HG03039 (cell line): ENCODE results near the gene EN2.

Experiments used
- ATAC-seq: cut with Tn5 transposase; IDR thresholded peaks from one replicate; pipeline ENCODE4 v1.9.1; 2021; ENCODE audit warnings: mild to moderate bottlenecking, moderate library complexity; ENCODE audit not compliant: unreplicated experiment

Gene EN2

DNA sequence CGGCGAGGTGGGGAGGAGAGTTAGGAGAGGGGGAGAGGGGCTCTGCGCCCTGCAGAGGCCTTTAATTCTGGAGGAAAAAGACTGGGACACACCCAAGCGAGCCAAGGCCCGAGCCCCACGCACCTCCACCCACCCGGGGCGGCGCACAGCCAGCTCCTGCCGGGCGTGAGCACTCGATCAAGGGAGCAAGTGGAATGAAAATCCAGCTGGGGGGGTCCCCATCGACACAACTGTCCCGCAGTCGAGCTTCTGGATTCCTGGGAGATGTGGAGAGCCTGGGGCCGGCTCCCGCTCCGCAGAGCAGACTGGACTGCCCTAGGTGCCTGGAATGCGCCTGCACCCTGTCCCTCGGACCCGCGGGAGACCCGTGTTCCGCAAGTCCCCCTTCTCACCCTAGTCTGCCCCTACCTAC, 7.4 kb upstream of the EN2 start:
- no peak for ATAC-seq

DNA sequence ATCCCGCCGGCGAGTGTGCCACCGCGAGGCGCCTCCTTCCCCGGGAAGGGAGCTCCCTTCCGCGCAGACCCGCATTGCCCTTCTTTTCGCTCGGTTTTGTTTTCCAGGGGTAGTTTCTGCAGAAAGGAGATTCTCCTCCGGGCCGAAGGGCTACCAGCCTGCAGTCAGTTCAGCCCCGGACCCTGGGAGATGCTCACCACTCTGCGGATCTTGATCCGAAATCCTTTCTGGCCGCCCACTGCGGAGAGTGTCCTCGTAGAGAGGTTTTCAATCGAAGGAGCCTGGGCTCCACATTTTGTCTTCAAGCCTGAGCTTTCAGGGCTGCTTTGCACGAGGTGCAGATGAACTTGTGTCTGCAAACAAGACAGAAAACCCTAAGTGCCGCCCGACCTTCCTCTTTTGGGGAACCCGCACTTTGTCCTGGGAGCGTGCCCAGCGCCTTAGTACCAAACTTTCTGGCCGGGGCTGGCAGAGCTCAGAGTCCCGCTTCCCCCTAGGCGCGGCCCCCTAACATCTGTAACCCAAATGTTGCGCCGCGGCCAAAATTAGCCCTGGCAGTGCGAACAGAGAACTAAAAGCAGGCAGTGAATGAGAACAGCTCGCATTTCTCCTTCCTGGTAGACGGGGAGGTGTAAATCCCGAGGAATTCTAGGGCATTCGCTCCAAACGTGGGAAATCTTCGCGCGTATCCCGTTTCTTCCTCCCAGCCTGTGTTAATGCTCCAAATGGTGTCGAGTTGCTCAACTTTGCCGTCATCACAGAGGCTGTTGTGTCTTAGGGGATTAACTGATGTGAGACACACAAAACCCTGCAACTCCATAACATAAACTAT, 6.7 kb upstream of the EN2 start:
- ATAC-seq = no peak

DNA sequence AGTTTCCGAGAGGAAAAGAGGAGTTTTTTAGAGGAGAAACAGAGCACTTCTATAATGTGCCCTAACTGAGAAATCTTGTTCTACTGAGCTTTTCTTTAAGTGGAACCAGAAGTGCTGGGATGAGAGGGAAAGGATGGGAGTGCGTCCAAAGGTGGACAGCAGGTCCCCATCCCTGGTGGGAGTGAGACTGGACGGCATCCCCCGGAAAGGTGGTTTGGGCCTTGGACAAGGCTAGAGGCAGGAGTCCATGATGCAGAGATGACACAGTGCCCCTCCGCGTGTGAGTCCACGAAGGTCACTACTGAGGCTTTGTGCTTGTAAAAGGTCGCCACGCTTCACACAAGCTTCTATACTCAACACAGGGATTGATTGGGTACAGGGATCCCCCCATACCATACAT, 6.1 kb upstream of the EN2 start:
- ATAC-seq = no peak

DNA sequence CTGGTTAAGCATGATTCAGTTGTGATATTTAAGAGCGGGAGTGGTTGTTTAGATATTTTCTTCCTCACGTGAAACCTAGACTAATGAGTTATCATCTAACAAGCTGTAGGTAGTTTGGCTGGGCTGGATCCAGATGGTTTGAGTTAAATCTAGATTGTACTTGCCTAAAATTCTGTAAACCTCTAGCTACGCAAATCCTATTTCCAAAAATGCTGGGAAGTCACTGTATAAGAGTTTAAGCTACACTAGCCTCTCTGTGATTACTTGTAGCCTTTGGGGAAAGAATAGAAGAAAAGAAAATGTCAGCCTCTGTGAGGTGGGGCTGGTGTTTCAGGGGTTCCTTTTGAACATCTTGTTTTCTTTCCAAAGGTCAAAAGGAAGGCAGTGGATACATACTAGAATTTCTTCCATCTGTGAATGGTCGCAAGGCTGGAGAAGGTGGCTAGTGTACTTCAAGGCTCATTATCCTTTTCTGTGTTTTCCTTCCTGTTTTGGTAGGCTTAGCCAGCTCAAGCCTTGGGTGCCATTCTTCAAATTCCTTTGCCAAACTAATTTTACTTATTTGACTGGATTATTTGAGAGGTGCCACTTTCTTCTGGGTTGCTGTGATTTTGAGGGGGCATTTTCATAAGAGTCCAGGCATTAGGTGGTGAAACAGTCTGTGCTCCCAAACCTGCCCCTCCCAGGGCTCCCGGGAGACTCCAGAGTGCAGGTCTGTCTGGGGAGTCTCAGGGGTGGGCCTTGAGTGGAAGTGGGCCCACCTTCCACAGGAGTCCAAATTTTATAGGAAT, 5.2 kb upstream of the EN2 start:
- ATAC-seq = no peak

DNA sequence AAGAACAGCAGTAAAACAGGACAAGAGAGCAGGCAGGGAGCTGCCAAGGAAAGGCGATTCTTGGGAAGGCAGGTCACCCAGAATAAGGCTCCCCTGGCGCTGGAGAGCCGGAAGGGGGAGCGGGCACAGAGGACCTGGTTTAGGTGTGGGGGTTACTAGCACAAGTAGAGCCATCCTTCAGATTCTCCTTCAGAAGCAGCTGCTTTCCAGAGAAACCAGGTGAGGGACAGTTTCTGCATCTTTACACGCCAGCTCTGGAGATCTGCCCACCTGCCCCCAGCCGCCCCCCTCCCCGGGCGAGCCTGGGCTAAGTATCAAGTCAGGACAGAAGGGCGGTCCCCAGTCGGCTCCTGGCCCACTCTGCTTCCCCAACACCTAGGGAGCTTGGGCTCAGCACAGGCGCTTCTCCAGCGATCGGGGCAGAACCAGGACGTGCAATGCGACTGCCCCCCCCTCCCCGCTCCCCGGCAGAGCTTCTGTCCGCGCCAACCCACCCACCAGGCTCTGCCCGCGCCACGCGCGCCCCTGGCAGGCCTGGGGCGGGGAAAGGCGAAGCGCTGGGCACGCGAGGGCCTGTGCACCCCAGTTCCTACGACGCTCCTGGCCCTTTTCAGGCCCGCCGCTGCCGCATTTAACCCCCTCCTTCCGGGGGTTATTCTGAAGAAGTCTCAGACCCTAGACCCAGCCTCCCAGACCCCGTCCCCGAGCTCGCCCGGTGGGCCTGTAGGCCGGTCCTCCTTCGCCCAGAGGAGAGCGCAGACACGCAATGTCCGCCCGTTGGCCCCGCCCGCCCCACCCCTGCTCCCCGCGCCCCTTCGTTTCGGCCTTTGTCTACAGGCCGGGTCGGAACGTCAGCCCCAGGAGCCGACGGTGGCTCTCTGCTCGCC, 4.4 kb upstream of the EN2 start:
- no peak for ATAC-seq

DNA sequence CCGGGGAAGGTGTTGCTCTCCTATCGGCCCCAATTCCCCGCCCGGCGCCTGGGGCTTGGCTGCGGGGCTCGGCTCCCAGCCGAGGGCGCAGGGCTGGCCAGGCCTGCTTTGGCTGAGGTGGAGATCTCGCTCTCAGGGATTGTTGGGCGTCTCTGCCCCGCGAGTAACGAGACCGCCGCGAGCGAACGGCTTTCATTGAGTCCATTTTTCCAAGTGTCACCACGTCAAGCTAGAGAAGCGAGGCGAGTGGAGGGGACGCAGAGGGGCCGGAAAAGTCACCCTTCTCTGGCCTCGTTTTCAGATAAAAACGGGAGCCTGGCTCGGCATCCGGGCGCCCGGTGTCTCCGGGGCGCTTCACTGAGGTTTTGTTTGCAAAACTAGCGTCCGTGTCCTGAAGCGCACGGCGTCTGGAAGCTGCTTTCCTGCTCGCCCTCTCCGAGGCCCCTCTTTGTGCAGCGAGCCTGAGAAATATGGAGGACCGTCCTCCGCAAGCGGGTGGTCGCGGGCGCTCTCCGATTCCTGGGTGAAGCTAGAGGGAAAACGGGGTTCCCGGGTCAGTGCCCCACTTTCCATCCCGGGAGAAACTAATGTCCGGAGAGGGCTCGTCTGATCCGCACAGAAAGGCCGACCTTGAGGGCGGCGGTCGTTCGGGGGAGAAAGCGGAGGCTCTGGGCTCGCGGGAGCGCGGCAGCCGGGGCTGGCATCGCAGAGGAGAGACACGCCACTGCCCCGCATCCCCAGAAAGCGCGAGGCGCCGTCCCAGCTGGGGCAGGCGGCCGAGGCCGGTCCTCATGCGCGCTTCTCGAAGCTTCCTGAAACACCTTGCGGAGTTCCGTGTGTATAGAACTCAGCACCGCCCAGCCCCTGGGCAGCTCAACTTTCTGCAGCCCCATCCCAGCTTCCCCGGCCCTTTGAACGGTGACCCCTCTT, 3.5 kb upstream of the EN2 start:
- no peak for ATAC-seq

DNA sequence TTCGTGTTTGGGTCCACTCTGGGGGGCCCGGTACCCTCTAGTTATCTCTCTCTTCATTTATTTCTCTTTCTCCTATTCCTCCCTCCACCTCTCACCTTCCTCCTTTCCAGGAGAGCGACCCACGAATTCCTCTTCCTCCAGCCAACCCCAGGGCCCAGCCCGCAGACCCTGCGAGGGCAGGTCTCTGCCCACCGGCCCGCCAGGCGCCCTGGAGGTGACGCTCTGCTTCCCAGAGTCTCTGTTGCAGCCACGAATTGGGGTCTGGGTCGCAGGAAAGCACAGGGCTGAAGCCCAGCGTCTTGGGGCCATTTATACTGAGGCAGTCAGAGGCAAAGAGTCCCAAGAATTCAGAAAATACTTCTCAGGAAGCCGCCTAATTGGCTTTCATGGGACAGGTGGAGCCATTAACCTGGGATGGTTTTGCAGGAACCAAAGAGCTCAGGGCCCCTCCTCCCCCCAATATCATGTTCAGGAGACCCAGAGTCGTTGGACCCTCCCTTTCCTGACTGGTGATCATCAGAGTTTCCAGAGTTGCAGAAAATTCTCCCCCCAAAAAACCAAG, 2.7 kb upstream of the EN2 start:
- ATAC-seq = no peak

DNA sequence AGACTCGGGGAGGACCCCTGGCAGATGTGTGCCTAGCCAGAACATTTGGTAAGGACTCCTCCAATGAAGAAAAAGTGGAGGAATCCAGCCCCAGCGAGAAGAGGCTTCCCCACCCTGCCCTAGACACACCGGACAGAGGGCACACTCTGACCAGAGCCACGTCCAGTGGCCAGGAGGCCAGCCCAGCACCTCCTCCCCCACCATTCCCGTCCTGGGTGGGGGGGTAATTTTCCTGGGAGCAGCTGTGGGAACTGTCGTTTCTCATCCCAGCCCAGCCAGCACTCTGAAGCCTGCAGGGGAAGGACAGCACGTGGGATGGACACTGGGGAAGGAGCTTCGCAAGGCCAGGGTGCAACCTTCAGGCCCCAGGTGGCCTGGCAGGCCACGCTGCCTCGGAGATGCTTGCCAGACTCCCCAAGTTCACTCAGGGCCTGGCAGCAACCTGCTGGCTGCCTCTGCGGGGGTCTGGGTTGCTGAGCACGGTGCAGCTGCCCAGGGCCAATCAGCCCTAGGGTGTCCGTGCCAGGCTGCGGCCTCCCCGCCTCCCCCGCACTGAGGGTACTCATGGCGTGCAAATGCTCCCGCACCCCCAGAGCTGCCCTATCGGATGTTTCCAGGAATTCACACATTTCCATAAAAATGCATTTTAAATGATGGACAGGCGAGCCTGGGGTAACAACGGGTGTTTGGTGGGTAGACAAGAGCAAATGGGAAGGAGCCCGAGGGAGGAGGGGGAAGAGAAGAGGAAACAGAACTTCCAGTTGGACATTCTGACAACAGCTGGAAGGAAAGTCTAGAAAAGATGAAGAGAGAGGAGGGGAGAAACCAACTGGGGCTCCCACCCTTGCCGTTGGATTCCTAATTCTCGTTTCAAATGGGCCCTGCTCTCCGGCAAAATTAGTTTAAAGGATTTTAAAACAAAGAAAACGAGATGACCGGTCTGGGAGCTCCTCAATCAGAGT, 1.9 kb upstream of the EN2 start:
- ATAC-seq = no peak

DNA sequence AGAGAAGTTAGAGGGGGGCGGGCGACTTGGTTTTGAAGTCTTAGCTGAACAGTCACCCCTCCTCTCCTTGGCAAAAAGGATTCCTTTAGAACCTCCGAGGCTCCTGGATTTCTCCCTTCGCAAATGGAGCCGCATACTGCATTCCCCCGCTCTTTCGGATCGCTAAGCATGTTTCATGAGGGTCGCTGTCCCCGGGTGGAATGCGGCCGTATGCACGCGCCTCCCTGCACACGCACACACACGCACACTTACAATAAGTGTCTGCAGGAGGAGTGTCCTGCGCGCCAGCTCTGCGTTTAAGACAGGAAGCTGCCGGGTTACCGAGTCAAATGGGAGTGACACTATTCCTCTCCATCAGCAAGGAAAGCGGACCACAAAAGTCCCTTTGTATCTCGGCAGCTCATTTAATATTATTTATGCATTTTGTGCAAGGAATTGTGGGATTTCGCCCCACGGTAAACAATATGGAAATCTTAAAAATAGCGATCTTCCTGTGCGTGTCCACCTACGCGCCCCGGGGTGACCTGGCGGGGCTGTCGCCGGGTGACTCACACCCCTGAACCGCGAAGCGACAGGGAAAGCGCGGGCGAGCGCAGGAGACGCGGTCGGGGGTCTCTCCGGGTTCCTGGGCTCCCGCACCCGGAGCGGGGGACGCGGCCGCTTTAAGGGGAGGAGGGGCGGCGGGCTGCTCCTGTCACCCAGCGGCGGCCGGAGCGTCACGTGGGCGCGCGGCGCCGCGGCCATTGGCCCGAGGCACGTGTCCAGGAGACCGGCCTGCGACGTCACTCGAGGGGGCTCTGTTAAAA, 988 bp upstream of the EN2 start:
- ATAC-seq = no peak

DNA sequence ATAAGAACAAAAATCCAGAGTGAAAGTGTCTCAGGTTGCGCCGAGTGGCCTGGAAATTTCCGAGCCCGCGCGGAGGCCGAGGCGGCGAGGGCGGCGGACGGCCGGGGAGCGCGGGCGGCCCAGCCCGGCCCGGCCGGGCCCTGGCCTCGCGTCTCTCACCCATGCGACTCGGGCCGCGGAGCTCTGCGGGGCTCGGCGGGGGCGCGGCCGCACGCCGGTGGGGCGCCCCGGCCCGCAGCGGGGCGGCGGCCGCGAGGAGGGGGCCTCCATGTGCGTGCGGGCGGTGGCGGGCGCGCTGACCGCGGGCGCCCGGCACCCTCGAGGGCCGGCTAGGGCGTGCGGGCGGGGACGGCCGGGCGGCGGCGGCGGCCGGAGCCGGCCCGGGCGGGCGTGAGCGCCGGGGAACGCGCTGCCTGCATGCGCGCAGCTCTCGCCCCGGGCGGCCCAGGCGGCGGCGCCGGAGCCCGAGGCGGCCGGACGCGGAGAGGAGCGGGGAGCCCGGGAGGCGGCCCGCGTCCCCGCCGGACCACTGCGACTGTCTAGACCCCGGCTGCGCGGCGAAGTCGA, 302 bp upstream of the EN2 start:
- no peak for ATAC-seq

DNA sequence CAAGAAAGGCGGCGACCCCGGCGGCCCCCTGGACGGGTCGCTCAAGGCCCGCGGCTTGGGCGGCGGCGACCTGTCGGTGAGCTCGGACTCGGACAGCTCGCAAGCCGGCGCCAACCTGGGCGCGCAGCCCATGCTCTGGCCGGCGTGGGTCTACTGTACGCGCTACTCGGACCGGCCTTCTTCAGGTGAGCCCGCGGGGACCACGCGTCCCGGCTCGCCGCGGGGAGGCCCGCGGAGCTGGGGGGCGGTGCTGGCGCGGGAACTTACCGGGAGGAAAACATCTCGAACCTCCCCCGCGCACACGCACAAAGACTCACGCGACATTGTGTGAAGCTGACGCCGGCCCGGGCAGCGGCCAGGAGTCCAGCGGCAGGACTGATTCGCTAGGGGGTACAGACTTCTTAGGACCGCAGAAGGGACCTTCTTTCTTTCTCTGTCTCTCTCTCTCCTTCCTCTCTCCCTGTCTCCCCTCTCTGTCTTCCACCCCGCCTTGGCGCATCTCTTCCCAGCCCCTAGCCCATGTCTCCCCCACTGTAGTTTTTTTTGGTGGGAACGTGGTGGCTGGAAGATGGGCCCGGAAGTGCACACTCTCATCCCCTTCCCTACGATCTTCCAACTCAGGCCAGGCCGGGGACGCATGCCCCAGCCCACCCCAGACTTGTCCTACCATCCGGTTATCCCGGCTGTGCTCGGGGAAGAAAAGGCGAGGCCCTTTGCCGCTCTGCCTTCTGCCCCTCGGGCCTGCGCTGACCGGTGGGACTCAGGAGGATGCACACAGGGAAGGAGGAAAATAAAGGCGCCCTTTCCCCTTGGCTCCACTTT, 1.2 kb downstream of the EN2 start:
- ATAC-seq = no peak

DNA sequence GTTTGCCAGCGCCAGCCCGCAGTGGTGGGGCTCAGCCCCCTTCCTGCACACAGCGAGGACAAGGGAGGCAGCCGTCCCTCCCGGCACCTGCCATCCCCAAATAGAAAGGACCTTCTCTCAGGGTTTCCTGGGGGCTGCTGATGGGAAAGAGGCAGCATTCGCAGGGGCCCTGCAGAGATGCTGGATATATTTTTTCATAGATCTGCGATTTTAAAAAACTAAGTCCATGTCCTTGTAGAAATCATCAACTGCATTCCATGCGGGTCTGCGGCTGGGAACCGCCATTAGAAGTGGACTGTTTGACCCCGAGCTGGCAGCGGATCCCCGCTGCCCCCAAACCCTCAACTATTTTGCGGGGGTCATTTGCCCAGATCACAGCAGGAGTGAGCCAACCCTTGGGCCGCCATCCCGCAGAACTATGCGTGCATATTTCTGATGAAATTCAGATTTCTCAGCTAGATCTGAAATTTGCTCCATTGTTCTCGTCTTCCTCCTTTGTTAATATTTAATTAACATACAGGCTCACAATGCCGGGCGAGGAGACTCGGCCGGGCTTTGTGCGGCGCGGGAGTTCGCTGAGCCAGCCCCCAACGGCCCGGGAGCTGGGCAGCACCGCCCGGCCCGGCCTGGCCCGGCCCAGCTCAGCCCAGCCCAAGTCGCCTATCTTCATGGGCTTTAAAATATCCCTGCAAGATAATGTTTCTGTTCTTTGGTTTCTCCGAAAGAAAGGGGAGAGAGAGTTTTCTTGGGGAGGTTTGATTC, 2.0 kb downstream of the EN2 start:
- no peak for ATAC-seq

DNA sequence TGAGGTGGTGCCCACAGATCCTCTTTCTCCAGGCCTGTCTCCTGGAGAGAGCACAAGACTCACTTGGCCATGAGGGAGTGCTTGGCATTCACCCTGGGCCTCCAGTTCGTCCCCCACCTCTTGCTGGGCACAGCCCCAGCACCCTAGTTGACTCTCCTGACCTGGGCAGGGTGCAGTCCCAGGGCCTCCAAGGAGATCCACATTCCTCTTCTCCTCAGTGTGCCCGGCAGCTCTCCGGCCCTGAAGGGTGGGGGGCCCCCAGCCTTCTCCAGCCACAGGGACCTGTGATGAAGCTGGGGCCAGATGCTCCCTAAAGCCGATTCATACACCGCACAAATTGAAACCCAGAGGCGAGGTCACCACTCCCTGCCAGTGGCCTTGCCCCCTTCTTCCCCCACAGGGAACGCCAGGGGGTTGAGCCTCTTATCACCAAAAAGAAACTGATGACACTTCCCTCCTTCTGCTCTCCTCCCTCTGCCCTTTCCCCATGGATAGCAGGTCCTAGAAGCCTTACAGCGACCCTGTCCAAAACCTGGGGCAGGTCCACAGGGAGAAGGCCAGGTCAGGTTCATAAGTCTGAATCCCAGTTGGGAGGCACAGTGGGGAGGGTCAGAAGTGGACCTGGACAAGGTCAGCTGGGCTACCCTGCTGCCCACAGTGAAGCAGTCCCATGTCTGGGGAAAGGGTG, 3.1 kb downstream of the EN2 start:
- no peak for ATAC-seq

DNA sequence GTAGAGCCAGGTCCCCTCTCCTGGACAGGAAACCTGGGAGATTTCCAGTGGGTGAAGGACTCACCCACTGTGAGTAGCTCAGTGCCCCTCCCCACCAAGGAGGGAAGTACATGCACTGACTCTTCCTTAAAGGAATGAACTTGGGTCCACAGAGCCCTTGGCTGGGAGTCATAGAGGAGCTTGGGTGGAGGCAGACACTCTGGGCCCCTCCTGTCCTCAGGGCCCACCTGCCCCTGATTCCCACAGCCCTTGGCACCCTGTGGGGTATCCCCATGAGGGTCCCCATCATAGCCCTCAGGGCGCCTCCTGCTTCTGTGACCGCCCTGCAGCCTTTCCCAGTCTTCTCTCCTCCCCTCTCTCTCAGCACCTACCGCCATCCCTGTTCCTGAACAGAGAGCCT, 3.7 kb downstream of the EN2 start:
- ATAC-seq = no peak

DNA sequence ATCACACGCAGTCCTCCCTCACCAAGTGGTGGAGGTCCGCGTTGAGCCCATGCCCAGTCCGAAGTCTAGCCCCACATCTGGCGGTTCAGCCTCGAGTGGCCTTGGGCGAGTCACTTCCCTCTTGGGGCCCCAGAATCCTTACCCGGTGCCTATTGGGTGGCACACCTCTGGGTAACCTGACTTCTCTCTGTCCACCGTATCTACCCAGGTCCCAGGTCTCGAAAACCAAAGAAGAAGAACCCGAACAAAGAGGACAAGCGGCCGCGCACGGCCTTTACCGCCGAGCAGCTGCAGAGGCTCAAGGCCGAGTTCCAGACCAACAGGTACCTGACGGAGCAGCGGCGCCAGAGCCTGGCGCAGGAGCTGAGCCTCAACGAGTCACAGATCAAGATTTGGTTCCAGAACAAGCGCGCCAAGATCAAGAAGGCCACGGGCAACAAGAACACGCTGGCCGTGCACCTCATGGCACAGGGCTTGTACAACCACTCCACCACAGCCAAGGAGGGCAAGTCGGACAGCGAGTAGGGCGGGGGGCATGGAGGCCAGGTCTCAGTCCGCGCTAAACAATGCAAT, 4.3 kb downstream of the EN2 start:
- ATAC-seq = no peak
